Inflammatory macrophage treated with lipopolysaccharide for 4 hours (primary cell): Measurements from ENCODE around the gene ITSN1.
"Not testable (repeated sequence)": the region's sequence is repeated elsewhere in the genome, so short reads cannot be mapped to it uniquely, and the experiment has no call there.

ENCODE experiments used
- DNase-seq: peaks from one replicate; pipeline ENCODE4 v3.0.0-alpha.2; 2020

Gene ITSN1

DNA sequence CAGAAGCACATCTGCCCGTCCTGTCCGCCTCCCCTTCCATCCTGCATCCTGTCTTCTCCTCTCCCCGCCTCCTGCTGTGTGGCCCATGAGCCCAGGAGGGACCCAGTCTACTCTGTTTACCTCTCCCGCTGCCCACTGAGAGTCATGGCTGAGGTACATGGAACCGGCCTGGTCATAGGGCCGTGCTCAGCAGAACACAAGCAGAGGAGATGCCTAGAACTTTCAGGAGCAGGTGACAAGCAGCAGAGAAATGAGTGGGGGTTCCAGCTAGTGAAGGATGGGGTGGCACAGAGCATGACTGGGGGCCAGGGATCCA is 202.5 kb downstream of the ITSN1 start:
- DNase-seq: no peak

DNA sequence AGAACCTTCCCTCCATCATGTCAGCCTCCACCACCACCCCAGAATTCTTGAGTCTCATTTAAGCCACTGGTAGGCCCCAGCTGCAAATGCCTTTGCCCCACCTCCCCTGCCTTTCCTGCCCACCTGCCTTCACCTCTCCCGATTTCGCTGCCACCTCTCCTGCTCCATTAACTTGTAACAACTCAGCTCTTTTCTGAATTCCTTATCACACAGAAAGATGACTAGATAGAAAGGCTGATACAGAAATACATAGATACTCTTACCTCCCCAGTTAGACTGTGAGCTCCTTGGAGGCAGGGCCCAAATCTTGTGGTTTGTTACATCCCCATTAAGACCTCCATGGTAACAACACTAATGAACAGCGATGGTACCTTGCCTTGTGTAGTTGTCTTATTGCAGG is 203.8 kb downstream of the ITSN1 start:
- DNase-seq: no peak

DNA sequence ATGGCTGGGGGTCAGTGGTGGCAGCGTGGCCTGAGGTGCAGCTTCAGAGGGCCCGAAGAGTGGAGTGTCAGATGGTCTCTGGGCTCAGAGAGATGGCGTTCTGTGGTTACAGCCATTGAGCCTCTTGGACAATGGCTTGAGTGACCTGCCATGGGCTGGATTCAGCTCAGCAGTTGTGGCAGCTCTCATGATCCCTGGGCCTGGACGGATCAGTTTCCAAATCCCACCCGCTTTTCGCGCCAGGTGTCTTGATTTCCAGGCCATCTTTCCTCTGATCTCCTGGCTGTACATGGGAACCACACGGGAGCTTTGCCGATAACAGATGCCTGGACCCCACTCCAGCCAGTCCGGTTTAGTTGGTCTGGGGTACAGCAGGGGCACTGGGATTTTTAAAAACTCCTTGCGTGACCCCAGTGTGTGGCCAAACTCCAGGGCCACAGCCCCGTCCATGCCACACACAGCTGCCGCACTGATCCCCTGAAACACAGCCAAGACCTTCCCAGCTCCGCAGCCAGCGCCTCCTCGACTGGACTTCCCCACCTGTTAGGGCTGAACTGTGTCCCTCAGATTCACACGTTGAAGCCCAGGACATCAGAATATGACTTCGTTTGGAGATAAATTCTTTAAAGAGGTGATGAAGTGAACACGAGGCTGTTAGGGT is 205.4 kb downstream of the ITSN1 start:
- no peak for DNase-seq

DNA sequence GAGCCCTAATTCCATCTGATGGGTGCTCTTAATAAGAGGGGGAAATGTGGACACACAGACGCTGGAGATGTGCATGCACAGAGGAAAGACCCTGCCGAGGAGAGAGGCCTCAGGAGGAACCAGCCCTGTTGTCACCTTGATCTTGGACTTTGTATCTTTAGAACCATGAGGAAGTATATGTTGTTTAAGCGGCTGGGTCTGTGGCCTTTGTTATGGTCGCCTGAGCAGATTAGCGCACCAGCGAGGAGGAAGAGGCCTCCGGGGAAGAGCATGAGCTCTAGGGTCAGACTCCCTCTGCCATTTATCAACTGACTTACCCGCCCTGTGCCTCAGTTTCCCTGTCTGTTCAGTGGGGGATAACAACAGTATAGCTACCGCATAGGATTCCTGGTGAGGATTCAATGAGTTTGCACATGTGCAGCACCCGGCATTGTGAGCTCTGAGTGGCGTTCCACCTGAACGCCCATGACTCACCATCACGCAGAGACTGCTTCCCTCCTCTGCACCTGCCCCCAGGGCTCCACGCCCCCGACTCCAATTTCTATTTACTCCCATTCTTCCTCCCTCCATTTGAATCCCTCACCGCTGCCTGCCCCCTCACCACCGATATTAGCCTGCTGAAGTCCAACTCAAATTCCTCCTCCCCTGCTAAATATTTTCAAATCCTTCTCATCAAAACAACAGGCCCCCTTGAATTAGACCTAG is 206.1 kb downstream of the ITSN1 start:
- DNase-seq: no peak

DNA sequence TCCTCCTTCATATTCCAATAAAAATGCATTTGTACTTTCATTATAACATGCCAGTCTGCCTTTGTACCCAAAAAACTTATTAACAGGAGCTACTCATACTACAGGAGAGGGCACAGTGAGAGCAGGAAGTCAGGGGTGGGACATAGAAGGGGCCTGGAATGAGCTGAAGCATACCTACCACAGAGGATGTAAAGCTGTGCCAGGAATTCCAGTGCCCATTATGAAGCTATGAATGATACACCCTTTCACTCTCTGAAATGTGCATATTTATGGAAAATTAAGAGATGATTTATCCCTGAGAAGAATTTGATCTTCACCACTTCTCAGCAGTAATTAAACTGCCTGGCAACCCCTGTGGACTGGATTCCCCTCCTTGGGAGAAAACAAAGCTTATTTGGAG is 207.5 kb downstream of the ITSN1 start:
- DNase-seq: no peak

DNA sequence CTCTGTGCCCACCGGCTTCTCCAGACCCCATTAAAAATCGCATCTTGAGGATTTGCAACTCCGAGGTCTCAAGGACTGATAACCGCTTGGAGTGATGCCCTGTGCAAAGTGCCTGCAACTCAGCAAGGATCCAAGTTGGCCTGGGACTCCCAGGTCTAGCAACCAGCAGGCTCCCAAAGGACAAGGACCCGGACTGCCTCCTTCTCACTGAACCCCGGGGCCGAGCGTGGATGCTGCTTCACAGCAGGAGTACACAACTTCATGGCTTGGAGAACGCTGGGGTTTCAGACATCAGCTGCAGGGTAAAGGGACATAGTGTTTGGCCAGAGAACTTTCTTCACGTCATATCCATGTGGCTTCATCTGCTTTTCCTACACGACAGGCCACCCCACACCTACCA is 208.1 kb downstream of the ITSN1 start:
- DNase-seq: no peak

DNA sequence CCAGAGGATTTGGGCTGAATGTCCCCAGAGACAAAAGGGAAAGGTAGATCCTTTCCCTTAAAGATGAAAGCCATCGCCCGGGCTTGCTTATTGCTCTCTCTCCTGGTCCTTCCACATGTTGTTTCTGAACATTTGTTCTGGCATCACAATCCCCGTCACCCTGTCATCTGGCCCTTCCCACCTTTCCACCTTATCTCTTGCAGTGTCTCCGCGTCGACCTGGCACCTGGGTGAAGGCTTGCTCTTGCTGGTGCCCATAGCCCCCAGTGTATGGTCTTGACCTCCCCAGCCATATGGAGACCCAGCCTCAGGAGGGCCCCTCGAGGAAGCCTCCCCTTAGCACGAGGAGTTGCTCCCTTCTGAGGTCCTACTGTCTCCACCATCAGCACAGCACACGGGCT is 208.7 kb downstream of the ITSN1 start:
- no peak for DNase-seq

DNA sequence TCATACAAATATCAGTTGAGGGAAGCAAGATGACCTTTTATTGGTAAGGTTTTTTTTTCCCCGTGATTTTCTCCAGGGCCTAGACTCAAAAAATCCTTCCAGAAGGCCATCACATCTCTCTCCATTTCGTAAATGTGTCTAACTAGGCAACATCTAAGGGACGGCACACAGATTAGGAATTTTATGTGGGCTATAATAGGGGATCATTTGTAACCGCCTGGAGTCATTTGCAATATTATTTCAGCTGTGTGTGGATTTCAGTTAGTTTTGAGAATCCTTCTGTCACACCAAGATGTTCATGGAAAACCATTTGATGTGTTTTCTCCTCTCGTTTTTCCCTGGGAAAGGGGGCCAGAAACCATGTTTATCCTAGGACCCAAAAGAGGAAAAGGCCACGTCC is 210.2 kb downstream of the ITSN1 start:
- no peak for DNase-seq

DNA sequence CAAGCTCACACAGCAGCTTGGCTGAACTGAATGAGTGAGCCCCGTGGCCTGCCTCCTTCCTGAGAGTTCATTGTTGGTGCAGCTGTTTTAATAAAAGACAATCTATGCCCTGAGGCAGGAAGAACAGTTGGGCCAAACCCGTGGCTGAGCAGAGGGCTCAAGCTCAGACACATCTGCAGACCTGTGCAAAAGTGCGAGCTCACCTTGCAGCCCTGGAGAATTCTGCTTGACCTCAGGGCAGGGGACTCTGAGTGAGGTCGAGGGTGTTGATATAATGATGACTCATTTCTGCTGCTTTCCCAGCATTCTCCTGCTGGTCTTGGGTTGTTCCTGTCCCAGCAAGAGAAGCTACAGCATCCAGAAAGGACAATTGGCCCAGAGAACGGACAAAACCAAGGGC is 212.3 kb downstream of the ITSN1 start:
- no peak for DNase-seq

DNA sequence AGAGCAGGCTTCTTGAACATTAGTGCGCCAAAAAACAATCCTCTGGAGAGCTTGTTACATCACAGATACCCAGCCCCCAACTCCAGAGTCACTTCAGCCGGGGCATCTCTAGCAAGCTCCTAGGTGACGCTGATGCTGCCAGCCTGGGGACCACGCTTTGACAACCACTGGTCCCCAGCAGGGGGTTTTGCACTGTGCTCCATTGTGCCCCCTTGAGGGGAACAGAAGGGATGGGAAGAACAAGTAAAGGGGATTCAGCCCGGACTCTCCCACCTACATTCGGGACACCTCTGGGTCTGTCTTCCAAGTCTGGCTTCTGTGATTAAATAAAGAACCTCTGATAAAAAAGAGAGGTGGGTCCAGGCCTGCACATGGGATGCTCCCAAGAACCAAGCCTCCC is 212.9 kb downstream of the ITSN1 start:
- no peak for DNase-seq

DNA sequence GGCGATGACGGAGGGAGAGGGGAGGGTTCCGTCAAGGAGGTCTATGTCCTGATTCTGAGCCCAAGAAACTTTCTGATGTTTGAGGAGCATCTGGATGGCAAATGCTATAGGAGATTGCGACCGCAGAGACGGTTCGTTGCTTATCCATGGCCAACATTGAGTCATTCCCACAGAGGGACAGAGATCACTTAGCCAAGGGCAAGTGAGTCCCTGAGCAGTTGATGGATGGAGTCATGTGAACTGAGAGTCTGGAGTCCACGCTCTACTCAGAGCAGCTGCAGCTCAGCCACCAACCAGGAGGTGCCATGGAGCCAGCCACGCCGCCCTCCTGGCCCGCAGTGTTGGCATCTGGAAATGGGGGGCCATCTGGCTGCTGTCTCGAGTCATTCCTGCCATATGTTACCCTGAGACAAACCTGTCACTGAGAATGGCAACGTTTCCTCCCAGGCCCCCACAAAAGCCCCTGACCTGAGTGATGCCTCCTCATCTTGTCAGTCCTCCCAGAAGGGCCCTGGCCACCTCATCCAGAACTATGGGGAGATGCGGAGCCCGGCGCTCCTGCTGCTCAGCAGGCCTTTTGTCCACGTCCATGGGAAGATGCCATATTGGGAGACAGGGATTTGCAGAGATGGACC is 214.7 kb downstream of the ITSN1 start:
- DNase-seq: no peak

DNA sequence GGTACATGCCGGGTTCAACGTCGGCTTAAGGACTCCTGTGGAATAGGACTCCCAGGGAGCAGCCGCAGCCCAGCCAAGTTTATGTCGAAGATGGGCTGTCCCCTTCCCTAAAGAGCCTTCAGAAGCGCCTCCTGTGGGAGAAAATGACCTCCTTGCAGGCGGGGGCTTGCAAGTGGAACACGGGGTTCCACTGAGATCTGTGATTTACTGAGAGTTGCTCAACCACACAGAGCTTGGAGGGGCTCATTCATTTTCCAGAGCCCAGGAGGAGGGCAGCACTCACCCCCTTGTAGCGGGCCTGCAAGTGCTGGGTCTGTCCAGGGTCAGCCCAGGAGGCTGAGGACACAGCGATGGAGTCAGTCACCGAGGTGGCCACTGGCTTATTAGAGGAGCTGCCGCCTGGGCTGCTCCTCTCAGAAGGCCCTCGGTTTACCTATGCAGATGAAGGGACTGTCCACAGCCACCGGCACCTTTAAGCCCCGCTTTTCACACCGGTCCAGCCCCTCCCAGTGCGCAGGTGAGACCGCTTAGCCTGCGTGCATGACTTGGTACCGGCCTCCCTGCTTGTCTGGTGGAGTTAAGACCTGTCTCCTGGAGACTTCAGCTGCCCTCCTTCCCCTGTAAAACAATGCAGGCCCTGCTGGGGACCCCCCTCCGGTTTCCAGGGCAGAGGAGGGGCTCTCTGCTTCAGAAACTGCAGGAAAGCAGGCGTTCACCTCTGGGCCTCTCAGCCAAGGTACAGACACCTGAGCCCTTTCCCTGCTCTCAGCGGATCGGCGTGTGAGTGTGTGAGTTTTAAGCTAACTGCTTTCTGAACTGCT is 215.8 kb downstream of the ITSN1 start:
- DNase-seq: no peak

DNA sequence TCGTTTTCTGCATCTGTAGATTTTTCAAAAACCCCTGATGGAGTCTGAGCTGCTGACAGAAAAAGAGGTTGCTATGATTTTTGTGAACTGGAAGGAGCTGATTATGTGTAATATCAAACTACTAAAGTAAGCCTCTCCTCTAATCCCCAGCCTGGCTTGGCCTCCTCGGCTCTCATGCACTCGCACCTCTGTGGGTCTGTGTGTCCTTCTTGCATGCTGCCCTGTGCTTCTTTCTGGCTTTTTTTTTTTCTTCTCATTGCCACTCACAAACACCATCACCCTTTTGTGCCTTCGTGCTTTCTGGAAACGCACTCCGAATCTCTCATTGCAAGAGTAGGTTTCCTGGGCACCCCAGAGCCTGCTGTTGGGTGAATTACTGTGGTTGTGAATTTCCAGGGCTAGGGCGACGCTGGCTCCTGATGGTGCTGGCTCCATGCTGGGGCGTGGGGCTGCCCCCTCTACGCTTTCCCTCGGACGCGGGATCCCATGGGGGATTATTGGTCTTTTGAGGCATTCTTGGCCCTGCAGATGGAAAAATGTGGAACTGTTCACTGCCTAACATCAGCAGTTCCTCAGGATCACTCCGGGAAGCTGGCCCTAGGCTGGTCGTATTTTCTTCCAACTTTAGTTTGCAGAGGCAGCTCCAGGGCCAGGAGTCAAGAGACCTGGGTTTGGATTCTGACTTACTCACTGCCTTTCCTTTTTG is 216.5 kb downstream of the ITSN1 start:
- DNase-seq: no peak

DNA sequence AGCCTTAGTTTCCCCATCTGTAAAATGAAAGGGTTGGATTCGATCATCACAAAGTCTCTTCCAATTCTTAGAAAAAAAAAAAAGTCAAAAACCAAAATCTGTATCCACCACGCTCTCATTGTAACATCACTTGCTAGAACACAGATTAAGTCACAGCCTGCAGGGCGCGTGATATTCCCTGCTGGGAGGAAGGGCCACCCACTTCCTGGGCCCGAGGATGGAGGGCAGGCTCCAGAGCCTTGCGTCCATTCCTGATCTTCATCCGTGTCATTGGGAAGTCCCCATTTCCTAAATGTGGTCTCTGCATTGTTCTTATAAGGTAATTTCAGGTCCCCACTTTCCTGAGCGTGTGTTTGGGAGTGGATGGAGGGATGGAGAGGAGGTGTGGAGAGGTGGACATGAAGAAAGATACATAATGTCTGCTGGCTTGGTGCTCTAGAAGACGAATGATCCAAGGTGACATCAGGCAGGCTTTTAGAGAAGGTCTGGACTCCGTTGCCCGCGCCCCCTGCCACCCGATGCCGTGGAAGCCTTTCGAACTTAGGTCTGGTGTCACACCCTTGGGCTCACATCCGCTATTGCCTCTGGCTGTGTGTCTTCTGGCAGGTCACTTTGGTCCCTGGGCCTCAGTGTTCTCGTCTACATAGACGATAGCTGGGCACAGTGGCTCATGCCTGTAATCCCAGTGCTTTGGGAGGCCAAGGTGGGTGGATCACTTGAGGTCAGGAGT is 217.2 kb downstream of the ITSN1 start:
- no peak for DNase-seq

DNA sequence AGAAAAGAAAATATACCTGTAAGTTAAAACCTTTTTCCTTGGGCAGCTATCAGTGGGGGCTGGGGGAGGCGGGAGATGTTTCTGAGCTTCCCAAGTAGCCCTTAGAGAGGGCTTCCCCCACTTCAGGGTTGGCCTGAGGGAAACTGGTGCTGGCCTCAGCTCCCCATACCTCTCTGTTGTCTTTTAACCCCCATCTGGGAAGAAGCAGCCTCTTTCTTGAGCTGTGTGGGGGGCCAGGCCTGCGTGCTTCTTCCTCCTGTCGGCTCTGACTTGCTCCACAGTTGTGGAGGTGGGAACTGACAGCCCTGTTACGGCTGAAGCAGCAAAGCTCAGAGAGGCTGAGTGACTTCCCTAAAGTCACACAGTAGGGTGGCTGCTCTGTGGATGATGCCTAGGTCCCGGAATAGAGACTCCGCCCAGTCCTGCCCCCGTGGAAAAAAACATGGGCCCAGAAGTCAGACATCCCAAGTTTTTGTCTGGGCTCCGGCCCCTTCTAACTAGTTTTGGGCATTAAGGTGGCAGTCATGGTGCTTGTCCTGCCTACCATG is 218.1 kb downstream of the ITSN1 start:
- DNase-seq: no peak

DNA sequence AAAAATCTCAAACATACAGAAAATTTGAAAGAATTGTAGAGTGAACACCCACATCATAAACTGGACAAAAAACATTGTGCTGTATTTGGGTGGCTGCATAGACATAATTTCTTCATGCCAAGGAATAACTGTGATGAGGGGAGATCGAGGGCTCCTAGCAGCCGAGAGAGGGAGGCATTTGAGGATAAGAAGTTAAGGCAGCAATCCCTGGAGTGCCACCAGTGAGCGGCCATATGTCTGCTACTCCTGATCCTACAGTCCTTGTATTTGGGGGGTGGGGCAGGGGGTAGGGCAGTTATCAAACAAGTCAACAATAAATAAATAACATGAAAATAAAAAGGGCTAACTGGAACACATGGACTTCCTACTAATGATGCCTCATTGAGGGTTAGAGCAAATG is 218.8 kb downstream of the ITSN1 start:
- no peak for DNase-seq

DNA sequence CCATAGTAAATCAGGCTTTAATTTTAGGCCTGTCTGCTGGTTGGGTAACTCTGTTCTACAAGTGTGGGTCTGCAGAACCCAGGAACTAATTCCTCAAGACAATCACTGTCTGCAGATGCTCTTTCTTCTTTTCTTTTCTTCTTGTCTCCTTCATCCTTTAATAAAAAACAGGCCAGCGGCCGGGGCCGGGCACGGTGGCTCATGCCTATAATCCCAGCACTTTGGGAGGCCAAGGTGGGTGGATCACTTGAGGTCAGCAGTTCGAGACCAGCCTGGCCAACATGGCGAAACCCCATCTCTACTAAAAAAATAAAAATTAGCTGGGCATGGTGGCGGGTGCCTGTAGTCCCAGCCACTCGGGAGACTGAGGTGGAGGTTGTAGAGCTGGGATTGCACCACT is 220.9 kb downstream of the ITSN1 start:
- not testable (repeated sequence) for DNase-seq

DNA sequence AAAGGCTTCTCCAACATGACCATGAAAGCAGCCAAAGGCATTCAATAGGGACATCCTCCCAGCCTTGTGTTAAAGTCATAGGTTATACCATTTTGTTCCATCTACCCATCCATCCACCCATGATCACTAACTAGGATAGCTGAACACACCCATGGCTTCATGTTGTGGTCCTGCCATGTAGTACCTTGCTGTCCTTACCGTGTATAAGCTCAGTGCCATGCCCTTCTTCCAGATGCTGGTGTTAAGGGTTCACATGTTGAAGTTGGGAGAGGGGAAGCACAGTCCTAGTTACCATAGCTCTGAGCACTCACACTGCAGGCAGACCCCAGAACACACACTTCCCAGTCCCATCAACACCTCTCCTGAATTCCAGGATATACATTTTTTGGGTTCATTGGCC is 221.8 kb downstream of the ITSN1 start:
- DNase-seq: no peak

DNA sequence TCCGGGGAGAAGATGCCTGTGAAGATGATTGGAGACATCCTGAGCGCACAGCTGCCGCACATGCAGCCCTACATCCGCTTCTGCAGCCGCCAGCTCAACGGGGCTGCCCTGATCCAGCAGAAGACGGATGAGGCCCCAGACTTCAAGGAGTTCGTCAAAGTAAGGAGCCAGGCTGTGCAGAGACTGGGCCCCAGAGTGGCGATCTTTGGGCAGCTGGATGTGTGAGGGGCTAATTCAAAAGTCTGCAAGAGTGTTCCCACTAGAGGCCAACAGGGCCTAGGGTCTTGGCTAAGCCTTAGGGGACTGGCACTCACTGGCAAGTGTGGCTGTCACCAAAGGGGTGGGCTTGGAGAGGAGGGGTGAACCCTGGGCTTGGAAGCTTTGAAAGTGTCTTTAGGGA is 222.9 kb downstream of the ITSN1 start:
- DNase-seq: no peak

DNA sequence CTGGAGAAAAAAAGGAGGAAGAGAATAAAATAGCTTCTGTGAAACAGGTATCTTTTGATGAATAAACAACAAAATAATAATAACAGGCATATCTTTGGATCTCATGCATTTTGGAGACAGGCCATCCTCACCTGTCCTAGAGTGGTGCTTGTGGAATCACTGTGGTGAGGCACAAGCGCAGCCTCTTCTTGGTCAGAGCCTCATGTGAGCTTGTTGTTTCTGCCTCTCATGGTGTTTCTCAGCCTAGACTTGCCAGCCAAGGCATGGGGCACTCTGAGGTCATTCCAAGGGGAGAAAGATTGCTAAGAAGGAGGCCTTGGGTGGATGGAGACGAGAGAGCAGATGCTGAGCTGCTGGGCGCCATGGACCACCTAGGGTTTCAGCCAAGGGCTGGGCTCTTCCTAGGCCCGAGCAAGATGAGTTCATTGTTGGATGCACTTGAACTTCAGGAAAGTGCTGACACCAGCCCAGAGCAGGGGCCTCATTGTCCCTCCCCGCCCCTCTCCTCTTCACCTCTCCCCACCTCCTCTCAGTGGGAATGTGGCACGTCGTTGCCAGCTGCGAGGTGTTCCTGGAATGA is 223.8 kb downstream of the ITSN1 start:
- DNase-seq: no peak

DNA sequence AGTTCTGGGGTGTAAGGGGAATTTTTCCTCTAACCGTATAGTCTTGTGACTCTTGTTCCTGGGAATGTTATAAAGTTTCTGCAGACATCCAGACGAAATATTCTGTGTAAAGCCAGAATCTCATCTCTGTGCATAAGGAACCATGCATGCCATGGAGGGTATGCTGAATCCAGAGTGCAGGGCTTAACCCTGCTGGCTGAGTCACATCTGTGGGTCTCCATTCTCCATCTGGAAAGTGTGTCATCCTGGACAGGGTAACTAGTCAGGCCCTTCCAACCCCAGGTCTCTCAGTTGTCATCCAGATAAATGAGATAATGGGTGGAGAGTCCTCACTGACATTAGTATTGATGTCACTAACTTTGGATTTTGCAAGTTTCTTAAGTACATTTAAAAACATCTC is 224.5 kb downstream of the ITSN1 start:
- no peak for DNase-seq

DNA sequence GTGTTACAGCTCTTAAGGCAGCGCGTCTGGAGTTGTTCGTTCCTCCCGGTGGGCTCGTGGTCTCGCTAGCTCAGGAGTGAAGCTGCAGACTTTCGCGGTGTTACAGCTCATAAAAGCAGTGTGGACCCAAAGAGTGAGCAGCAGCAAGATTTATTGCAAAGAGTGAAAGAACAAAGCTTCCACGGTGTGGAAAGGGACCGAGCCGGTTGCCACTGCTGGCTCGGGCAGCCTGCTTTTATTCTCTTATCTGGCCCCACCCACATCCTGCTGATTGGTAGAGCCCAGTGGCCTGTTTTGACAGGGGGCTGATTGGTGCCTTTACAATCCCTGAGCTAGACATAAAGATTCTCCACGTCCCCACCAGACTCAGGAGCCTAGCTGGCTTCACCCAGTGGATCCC is 225.6 kb downstream of the ITSN1 start:
- not testable (repeated sequence) for DNase-seq
